GM19438 (cell line): Measurements from ENCODE around the gene MRPL10.
"Not testable (repeated sequence)": the region's sequence is repeated elsewhere in the genome, so short reads cannot be mapped to it uniquely, and the experiment has no call there.

Experiments used
- ATAC-seq: cut with Tn5 transposase; IDR thresholded peaks from one replicate; pipeline ENCODE4 v1.9.1; 2021; ENCODE audit warnings: low read depth; ENCODE audit not compliant: unreplicated experiment

The MRPL10 gene

GRCh38 chr17:47801906-47802305 is 29.4 kb downstream of the MRPL10 start:
- ATAC-seq, result no peak

GRCh38 chr17:47801176-47801765 is 30.1 kb downstream of the MRPL10 start:
- no peak for ATAC-seq

- no peak for ATAC-seq
Observed at GRCh38 chr17:47800686-47801085, 30.7 kb downstream of the MRPL10 start.

- ATAC-seq, result no peak
Observed at GRCh38 chr17:47797797-47798196, 33.5 kb downstream of the MRPL10 start.

- ATAC-seq, result no peak
Observed at GRCh38 chr17:47792979-47793378, 38.4 kb downstream of the MRPL10 start.

GRCh38 chr17:47792457-47792856 is 38.9 kb downstream of the MRPL10 start:
- no peak for ATAC-seq

- no peak for ATAC-seq
Observed at GRCh38 chr17:47791025-47791424, 40.3 kb downstream of the MRPL10 start.

GRCh38 chr17:47789611-47790561 is 41.5 kb downstream of the MRPL10 start:
- ATAC-seq, result no peak

- ATAC-seq, result no peak
Observed at GRCh38 chr17:47785538-47786123, 45.7 kb downstream of the MRPL10 start.

GRCh38 chr17:47781397-47781796 is 49.9 kb downstream of the MRPL10 start:
- no peak for ATAC-seq

GRCh38 chr17:47778184-47778635 is 53.1 kb downstream of the MRPL10 start:
- no peak for ATAC-seq

GRCh38 chr17:47776330-47777197 is 54.8 kb downstream of the MRPL10 start:
- no peak for ATAC-seq

- ATAC-seq, result no peak
Observed at GRCh38 chr17:47774987-47775580, 56.3 kb downstream of the MRPL10 start.

GRCh38 chr17:47774331-47774730 is 57.0 kb downstream of the MRPL10 start:
- no peak for ATAC-seq

- not testable (repeated sequence) for ATAC-seq
Observed at GRCh38 chr17:47773649-47774048, 57.7 kb downstream of the MRPL10 start.
